ENCODE results near the gene PMEPA1. TPM values are rescaled to one million over a fixed set of nuclear protein-coding genes. Genes with fewer than 3 reads are reported as not detected.

PMEPA1 gene
- total RNA-seq, 1 experiment from 2014 or later: 89.8 TPM

GRCh38 chr20:57657535-57658446, 52.0 kb downstream of the PMEPA1 start:
- H3K27ac ChIP-seq (ENCODE audit: low read length): no peak overlapping the region
- DNase-seq (ENCODE audit: low read depth, low spot score): no peak

DNA sequence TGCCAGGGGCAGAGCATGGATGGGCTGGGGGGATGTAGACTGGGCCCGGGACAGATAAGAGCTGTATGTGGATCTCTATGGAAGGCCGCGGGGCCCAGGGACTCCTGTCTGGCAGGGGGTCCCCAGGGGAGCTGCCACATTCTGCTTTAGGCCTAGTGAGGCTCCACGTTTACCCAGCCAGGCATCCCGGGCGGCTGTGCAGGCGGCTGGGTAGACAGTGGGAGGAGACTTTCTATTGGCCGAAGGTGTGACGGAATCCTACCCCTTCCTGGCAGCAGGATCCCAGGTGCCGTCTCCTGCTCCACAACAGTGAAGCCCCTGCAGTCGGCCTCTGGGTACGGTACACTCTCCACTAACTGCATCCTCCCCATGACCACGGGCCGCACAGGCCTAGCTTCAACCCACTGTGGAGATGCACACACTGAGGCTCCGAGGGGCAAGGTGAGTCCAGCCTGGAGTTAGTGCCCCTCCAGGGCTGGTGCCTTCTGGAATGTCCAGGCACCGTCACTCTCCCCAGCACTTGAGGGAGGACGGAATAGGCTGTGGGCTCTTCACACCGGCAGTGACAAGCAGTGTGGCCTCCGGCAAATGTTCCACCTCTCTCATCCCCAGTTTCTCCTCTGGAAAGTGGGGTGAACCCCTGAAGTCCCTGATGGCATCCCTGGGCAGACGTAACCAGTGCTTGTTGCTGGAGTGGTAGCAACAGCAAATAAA, 52.8 kb downstream of the PMEPA1 start:
- H3K27me3 ChIP-seq (ENCODE audit: control insufficient read depth, insufficient read depth, low read length): no peaks in the 10 kb centered on the region
- intact Hi-C loops (cut with micrococcal nuclease; ENCODE audit: unreplicated experiment): no loop called here
- no peak for TF ChIP-seq POLR2AphosphoS5 (IDR thresholded peaks at IDR 0.05; ENCODE audit: low read depth, low read length)
- TF ChIP-seq TCF7L2 (IDR thresholded peaks at IDR 0.05; ENCODE audit: low read depth, low read length): no peak
- TF ChIP-seq REST (IDR thresholded peaks at IDR 0.05; ENCODE audit: insufficient read depth in 1 of 2, low read depth in 2 of 2, low read length in 1 of 2): no peak
- TF ChIP-seq SIN3A (IDR thresholded peaks at IDR 0.05; ENCODE audit: borderline replicate concordance, insufficient read depth, low read depth, low read length): no peak
- TF ChIP-seq, protein P1, sequence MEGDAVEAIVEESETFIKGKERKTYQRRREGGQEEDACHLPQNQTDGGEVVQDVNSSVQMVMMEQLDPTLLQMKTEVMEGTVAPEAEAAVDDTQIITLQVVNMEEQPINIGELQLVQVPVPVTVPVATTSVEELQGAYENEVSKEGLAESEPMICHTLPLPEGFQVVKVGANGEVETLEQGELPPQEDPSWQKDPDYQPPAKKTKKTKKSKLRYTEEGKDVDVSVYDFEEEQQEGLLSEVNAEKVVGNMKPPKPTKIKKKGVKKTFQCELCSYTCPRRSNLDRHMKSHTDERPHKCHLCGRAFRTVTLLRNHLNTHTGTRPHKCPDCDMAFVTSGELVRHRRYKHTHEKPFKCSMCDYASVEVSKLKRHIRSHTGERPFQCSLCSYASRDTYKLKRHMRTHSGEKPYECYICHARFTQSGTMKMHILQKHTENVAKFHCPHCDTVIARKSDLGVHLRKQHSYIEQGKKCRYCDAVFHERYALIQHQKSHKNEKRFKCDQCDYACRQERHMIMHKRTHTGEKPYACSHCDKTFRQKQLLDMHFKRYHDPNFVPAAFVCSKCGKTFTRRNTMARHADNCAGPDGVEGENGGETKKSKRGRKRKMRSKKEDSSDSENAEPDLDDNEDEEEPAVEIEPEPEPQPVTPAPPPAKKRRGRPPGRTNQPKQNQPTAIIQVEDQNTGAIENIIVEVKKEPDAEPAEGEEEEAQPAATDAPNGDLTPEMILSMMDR (IDR thresholded peaks at IDR 0.05): no peak
- 0 out of 2 replicates have a peak, but pooled peaks cover 2% of the 10 kb centered on the region for H3K36me3 ChIP-seq (ENCODE audit: control insufficient read depth, insufficient read depth, low read length)
- no peak overlapping the region for H3K4me3 ChIP-seq (ENCODE audit: low read depth in 2 of 2, low read length in 2 of 2)
- DNase-seq (ENCODE audit: low read depth, low spot score) (no peak), ATAC-seq (no peak)
- no peaks in the 10 kb centered on the region for H3K9me3 ChIP-seq (ENCODE audit: control insufficient read depth, insufficient read depth, low read depth, low read length)
- peaks cover 11% of the 10 kb centered on the region for H3K4me1 ChIP-seq (ENCODE audit: control insufficient read depth, insufficient read depth, low read length)
- POLR2A ChIA-PET: no interaction called here
- BruUV-seq (replicated peaks): no TSS peak
- H3K27ac ChIP-seq (ENCODE audit: low read length): no peak overlapping the region
- CTCF ChIA-PET: no interaction called here
- in situ Hi-C loops (cut with HindIII; ENCODE audit: low pct_unique_long_range_greater_than_20kb, low sequenced_read_pairs): no loop called here

More at GRCh38 chr20:57657535-57658446, 52.0 kb downstream of the PMEPA1 start:
- Histone ChIP-seq H3K36me3 (ENCODE audit: control insufficient read depth, insufficient read depth, low read length) (0 out of 2 replicates have a peak, but pooled peaks cover 2% of the 10 kb centered on the region), H3K27me3 (ENCODE audit: control insufficient read depth, insufficient read depth, low read length) (no peaks in the 10 kb centered on the region), H3K9me3 (ENCODE audit: control insufficient read depth, insufficient read depth, low read depth, low read length) (no peaks in the 10 kb centered on the region), H3K4me3 (ENCODE audit: low read depth in 2 of 2, low read length in 2 of 2) (no peak overlapping the region), H3K4me1 (ENCODE audit: control insufficient read depth, insufficient read depth, low read length) (peaks cover 11% of the 10 kb centered on the region)
- intact Hi-C loops (cut with micrococcal nuclease; ENCODE audit: unreplicated experiment): no loop called here
- ChIA-PET CTCF (no interaction called here), POLR2A (no interaction called here)
- ATAC-seq: no peak
- TF ChIP-seq TCF7L2 (IDR thresholded peaks at IDR 0.05; ENCODE audit: low read depth, low read length) (no peak), REST (IDR thresholded peaks at IDR 0.05; ENCODE audit: insufficient read depth in 1 of 2, low read depth in 2 of 2, low read length in 1 of 2) (no peak), SIN3A (IDR thresholded peaks at IDR 0.05; ENCODE audit: borderline replicate concordance, insufficient read depth, low read depth, low read length) (no peak), POLR2AphosphoS5 (IDR thresholded peaks at IDR 0.05; ENCODE audit: low read depth, low read length) (no peak)
- TF ChIP-seq, protein P1 (IDR thresholded peaks at IDR 0.05): no peak
- no TSS peak for BruUV-seq (replicated peaks)
- in situ Hi-C loops (cut with HindIII; ENCODE audit: low pct_unique_long_range_greater_than_20kb, low sequenced_read_pairs): no loop called here
